ENCODE data around the gene ERF. TPM values are rescaled to one million over a fixed set of nuclear protein-coding genes. Genes with fewer than 3 reads are reported as not detected.
"Not testable (repeated sequence)": the region's sequence is repeated elsewhere in the genome, so short reads cannot be mapped to it uniquely, and the experiment has no call there.

The ERF gene
- total RNA-seq, 1 donor from 2014 or later = 42.1 TPM

- DNase-seq (peak; percentile 99), ATAC-seq (ENCODE audit: poor library complexity) (peak; percentile 90)
- intact Hi-C loops (cut with DNase I) = no loop called here
Observed at GRCh38 chr19:42268142-42268703, 13.3 kb upstream of the ERF start.

GRCh38 chr19:42267644-42268141, 12.8 kb upstream of the ERF start:
- ATAC-seq (ENCODE audit: poor library complexity) = no peak
- intact Hi-C loops (cut with DNase I) = no loop called here

GRCh38 chr19:42266928-42267603, 12.1 kb upstream of the ERF start:
- intact Hi-C loops (cut with DNase I); DNase-seq; ATAC-seq (ENCODE audit: poor library complexity): not testable (repeated sequence)

More at GRCh38 chr19:42267644-42268141, 12.8 kb upstream of the ERF start:
- DNase-seq = no peak

GRCh38 chr19:42266105-42266504, 11.2 kb upstream of the ERF start:
- not testable (repeated sequence) for ATAC-seq (ENCODE audit: poor library complexity); DNase-seq

GRCh38 chr19:42261763-42262162, 6.8 kb upstream of the ERF start:
- intact Hi-C loops (cut with DNase I) = no loop called here
- ATAC-seq (ENCODE audit: poor library complexity) (no peak), DNase-seq (no peak)

More at GRCh38 chr19:42266105-42266504, 11.2 kb upstream of the ERF start:
- intact Hi-C loops (cut with DNase I) = not testable (repeated sequence)

- intact Hi-C loops (cut with DNase I); DNase-seq: not testable (repeated sequence)
Observed at GRCh38 chr19:42257842-42258241, 2.9 kb upstream of the ERF start.

GRCh38 chr19:42255766-42256745, 1.1 kb upstream of the ERF start:
- intact Hi-C loops (cut with DNase I) = no loop called here
- peak; percentile 77 for DNase-seq
- ATAC-seq (ENCODE audit: poor library complexity) = peak; percentile 1

More at GRCh38 chr19:42257842-42258241, 2.9 kb upstream of the ERF start:
- ATAC-seq (ENCODE audit: poor library complexity) = not testable (repeated sequence)

- intact Hi-C loops (cut with DNase I) = no loop called here
- peak; percentile 43 for ATAC-seq (ENCODE audit: poor library complexity)
- peak; percentile 83 for DNase-seq
Observed at GRCh38 chr19:42254089-42254849, 659 bp downstream of the ERF start.

- intact Hi-C loops (cut with DNase I) = no loop called here
- ATAC-seq (ENCODE audit: poor library complexity) (peak; percentile 6), DNase-seq (peak; percentile 73)
Observed at GRCh38 chr19:42253245-42254088, 1.5 kb downstream of the ERF start.

GRCh38 chr19:42252365-42253244, 2.3 kb downstream of the ERF start:
- intact Hi-C loops (cut with DNase I) = no loop called here
- DNase-seq (no peak), ATAC-seq (ENCODE audit: poor library complexity) (peak; percentile 14)

GRCh38 chr19:42251572-42252358, 3.2 kb downstream of the ERF start:
- DNase-seq (no peak), ATAC-seq (ENCODE audit: poor library complexity) (no peak)
- intact Hi-C loops (cut with DNase I) = no loop called here

- intact Hi-C loops (cut with DNase I) = no loop called here
- DNase-seq = no peak
Observed at GRCh38 chr19:42250666-42251531, 4.0 kb downstream of the ERF start.

GRCh38 chr19:42250183-42250665, 4.7 kb downstream of the ERF start:
- intact Hi-C loops (cut with DNase I) = no loop called here
- DNase-seq (no peak), ATAC-seq (ENCODE audit: poor library complexity) (no peak)

More at GRCh38 chr19:42250666-42251531, 4.0 kb downstream of the ERF start:
- ATAC-seq (ENCODE audit: poor library complexity) = no peak

- intact Hi-C loops (cut with DNase I) = no loop called here
- DNase-seq (no peak), ATAC-seq (ENCODE audit: poor library complexity) (no peak)
Observed at GRCh38 chr19:42249769-42250168, 5.2 kb downstream of the ERF start.
